ENCODE data around the gene PDXP.

The PDXP gene

DNA sequence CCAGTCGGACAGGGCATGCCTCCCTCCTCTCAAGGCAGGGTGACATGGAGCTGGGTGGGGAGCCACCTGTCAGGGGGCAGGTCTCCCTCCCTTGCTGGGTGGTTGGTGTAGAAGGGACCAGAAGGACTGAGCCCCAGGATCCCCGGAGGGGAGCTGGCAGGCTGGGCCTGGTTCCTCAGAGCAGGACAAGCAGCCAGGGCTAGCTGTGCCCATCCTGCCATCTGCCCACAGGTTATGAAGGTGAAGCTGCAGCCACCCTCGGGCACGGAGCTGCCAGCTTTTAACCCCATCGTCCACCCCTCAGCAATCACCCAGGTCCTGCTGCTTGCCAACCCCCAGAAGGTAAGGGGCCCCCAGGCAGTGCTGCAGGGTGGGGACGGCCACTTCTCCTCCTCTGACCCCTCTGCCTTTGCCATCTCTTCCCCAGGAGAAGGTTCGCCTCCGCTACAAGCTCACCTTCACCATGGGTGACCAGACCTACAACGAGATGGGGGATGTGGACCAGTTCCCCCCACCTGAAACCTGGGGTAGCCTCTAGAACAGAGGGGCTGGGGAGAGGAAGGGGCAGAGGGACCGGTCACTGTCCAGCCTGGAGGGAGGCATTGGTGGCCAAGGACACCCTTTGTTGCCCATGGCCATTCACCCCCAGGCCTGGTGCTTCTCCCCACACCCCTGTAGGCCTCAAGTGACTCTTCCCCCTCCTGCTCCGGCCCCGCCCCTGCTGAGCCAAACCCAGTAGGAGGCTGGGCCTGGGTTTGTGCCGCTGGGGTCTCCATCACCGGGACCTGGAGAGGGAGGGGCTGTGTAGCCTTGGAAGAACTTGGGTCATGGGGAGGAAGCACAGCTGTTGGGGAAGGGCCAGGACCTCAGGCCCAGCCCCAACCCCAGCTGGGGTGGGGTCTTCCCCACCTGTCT lies 26.1 kb upstream of the PDXP start:
- H3K27ac ChIP-seq (ENCODE audit: low read depth, low read length): peak overlapping the region; percentile 72
- H3K4me3 ChIP-seq (ENCODE audit: low read length): no peak overlapping the region
- peaks cover 9% of the 10 kb centered on the region for H3K36me3 ChIP-seq (ENCODE audit: control insufficient read depth, insufficient read depth, low read length)
- peaks cover 17% of the 10 kb centered on the region for H3K4me1 ChIP-seq (ENCODE audit: control insufficient read depth, insufficient read depth, low read length)
- no peaks in the 10 kb centered on the region for H3K27me3 ChIP-seq (ENCODE audit: control insufficient read depth, insufficient read depth, low read length)
- no peak overlapping the region for H3K9ac ChIP-seq (ENCODE audit: low read length)

DNA sequence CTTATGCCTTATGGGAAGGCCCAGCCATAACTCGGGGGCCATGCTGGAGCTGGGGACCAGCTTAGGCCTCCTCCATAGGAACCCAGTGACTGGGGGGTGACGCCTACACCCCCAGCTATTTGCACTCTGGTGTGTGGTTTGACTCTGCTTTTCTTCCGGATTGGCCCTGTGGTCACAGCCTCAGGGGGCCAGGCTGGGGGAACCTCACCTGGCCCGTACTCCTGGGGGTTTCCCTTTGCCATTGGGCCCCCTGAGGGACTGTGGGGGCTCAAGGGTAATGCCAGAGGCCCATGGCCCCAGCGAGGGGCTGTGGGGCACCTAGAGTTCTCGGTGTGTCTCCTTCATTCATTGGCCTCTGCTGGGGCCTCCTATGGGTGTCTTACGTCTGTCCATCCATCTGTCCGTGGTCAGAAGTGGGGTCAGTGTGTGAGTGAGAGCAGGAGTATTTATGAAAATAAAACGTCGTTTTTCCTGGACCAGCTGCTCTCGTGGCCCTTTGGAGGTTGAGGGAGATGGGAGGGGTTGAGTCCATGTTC lies 25.4 kb upstream of the PDXP start:
- Histone ChIP-seq H3K9ac (ENCODE audit: low read length) (no peak overlapping the region), H3K36me3 (ENCODE audit: control insufficient read depth, insufficient read depth, low read length) (peaks cover 9% of the 10 kb centered on the region), H3K27ac (ENCODE audit: low read depth, low read length) (peak overlapping the region; percentile 72), H3K4me1 (ENCODE audit: control insufficient read depth, insufficient read depth, low read length) (peaks cover 15% of the 10 kb centered on the region), H3K4me3 (ENCODE audit: low read length) (no peak overlapping the region), H3K27me3 (ENCODE audit: control insufficient read depth, insufficient read depth, low read length) (no peaks in the 10 kb centered on the region)

DNA sequence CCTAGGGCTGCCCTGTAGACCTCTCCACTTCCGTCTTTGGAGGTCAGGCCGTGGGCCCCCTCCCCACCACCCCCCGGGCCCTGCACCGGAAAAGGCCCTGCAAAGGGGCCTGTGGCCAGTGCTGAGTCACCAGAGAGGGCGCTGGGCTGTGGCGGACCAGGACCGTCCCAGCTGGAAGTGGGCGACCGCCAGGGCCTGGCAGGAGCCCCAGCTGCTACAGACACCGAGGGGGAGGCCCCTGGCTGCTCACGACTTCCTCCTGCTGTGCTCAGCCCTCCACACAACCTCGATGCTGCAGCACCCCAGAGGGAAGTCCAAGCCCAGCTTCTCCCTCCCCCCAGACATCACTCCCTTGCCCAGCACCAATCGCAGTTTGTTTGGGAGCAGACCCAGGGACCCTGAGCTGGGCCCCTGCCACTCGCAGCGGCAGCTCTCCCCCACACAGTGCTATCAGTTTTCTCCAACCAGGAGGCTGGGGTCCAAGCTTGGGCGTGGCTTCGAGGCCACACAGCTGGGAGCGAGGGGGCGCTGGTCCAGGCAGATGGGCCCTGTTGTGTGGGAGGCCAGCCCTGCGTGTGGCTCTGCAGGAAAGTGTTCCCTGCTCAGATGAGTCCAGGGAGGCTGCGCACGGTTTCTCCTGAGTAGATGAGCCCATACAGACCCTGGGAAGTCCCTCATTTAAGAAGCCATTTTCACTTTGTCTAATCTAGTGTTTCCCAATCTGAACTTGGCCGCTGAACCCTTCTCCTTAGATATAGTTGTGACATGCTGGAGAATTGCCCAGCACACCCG lies 24.7 kb upstream of the PDXP start:
- Histone ChIP-seq H3K4me3 (ENCODE audit: low read length) (peak overlapping the region; percentile 10), H3K27ac (ENCODE audit: low read depth, low read length) (peak overlapping the region; percentile 72), H3K4me1 (ENCODE audit: control insufficient read depth, insufficient read depth, low read length) (peaks cover 16% of the 10 kb centered on the region), H3K36me3 (ENCODE audit: control insufficient read depth, insufficient read depth, low read length) (peaks cover 9% of the 10 kb centered on the region), H3K27me3 (ENCODE audit: control insufficient read depth, insufficient read depth, low read length) (no peaks in the 10 kb centered on the region), H3K9ac (ENCODE audit: low read length) (no peak overlapping the region)

DNA sequence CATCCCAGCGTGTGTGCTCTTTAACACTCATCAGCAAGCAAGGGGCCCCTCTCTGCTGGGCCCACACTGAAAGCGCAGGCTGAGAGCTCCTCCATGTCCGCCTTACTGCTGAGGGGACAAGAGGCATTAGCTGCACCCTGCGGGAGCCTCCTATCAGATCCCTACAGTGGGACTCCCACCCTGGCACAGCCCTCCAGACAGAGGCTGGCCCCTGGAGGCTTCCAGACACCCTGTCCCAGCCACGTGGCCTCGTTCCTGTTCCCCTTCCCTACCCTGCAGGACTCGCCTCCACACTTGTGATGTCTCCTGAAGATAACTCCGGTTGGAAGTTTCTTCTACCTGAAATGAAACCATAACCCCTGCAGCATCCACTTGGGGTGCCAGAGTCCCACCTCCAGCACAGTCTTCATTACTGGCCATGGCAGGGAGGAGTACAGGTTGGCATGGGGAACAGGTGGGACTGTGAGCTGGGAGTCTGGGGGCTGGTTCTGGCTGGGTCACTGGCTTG lies 24.1 kb upstream of the PDXP start:
- no peak overlapping the region for H3K9ac ChIP-seq (ENCODE audit: low read length)
- peaks cover 18% of the 10 kb centered on the region for H3K4me1 ChIP-seq (ENCODE audit: control insufficient read depth, insufficient read depth, low read length)
- no peaks in the 10 kb centered on the region for H3K27me3 ChIP-seq (ENCODE audit: control insufficient read depth, insufficient read depth, low read length)
- H3K4me3 ChIP-seq (ENCODE audit: low read length): peak overlapping the region; percentile 37
- H3K27ac ChIP-seq (ENCODE audit: low read depth, low read length): peak overlapping the region; percentile 72
- H3K36me3 ChIP-seq (ENCODE audit: control insufficient read depth, insufficient read depth, low read length): peaks cover 6% of the 10 kb centered on the region

DNA sequence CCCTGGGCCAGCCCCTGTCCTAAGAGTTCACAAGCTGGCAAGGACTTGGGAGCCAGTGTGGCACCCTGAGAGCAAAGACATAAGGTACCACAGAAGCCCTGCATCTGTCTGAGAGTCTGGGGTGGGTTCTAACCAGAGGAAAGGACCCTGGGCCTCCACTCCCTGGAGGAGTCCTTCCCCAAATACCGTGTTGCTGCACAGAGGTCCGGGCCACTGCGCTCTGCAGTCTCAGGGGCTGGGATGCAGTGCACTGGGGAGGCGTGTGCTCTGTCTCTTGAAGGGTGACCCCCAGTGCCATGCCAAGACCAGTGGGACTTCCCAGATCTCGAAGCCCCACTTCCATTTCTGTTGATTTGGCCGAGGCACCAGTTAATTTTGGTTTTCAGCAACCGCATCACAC lies 23.4 kb upstream of the PDXP start:
- Histone ChIP-seq H3K27me3 (ENCODE audit: control insufficient read depth, insufficient read depth, low read length) (no peaks in the 10 kb centered on the region), H3K4me1 (ENCODE audit: control insufficient read depth, insufficient read depth, low read length) (peaks cover 18% of the 10 kb centered on the region), H3K9ac (ENCODE audit: low read length) (no peak overlapping the region), H3K4me3 (ENCODE audit: low read length) (no peak overlapping the region), H3K27ac (ENCODE audit: low read depth, low read length) (no peak overlapping the region), H3K36me3 (ENCODE audit: control insufficient read depth, insufficient read depth, low read length) (peaks cover 6% of the 10 kb centered on the region)

DNA sequence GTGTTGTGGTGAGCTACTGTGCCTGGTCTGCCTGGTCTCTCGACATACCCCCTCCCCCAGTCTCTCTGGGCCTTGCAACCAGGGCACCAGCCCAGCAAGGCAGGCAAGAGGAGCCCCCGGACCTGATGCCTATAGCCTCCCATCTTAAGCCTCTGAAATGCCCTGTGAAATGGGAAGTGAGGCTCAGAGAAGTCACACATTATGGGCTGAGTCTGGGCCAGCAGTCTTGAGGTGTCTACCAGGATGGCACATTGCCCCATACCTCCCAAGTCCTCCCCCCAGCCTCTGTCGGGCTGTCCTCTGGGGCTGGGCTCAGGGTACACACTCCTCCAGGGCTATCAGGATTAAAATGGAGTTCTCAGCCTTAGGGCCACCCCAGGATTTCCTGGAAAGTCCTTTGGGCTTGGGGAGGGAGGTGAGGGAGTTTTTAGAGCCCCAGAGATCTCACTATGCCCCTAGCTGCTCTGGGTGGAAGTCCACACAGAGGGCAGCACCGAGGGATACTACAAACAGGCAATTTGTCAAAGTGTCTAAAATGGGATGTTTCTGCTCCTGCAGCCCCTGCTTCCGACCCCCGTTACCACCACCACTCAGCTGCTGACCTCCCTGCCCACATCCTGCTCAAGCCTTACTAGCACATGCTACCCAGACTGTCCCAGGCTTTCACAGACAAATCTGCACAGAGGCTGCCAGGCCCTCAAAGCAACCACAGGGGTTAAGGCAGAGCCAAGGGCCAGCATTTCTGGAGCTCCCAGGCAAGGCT lies 22.2 kb upstream of the PDXP start:
- no peak overlapping the region for H3K4me3 ChIP-seq (ENCODE audit: low read length)
- H3K27me3 ChIP-seq (ENCODE audit: control insufficient read depth, insufficient read depth, low read length): no peaks in the 10 kb centered on the region
- peaks cover 2% of the 10 kb centered on the region for H3K36me3 ChIP-seq (ENCODE audit: control insufficient read depth, insufficient read depth, low read length)
- no peak overlapping the region for H3K9ac ChIP-seq (ENCODE audit: low read length)
- peaks cover 18% of the 10 kb centered on the region for H3K4me1 ChIP-seq (ENCODE audit: control insufficient read depth, insufficient read depth, low read length)
- no peak overlapping the region for H3K27ac ChIP-seq (ENCODE audit: low read depth, low read length)

DNA sequence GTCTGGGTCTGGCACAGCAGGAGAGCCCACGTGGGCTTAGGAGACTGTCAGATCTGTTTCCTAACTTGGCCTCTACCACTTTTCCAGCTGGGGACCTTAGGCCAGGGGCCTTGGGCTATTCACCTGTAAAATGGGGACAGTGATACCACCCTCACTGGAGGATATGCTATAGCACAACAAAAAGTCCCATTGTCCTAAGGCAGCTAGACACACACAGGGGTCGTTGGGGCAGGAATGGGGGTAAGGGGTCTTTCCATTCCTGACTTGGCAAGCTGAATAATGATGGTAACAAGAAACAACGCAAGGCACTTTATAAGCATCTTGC lies 21.6 kb upstream of the PDXP start:
- H3K27ac ChIP-seq (ENCODE audit: low read depth, low read length): no peak overlapping the region
- H3K36me3 ChIP-seq (ENCODE audit: control insufficient read depth, insufficient read depth, low read length): peaks cover 2% of the 10 kb centered on the region
- no peaks in the 10 kb centered on the region for H3K27me3 ChIP-seq (ENCODE audit: control insufficient read depth, insufficient read depth, low read length)
- no peak overlapping the region for H3K9ac ChIP-seq (ENCODE audit: low read length)
- peaks cover 18% of the 10 kb centered on the region for H3K4me1 ChIP-seq (ENCODE audit: control insufficient read depth, insufficient read depth, low read length)
- no peak overlapping the region for H3K4me3 ChIP-seq (ENCODE audit: low read length)

DNA sequence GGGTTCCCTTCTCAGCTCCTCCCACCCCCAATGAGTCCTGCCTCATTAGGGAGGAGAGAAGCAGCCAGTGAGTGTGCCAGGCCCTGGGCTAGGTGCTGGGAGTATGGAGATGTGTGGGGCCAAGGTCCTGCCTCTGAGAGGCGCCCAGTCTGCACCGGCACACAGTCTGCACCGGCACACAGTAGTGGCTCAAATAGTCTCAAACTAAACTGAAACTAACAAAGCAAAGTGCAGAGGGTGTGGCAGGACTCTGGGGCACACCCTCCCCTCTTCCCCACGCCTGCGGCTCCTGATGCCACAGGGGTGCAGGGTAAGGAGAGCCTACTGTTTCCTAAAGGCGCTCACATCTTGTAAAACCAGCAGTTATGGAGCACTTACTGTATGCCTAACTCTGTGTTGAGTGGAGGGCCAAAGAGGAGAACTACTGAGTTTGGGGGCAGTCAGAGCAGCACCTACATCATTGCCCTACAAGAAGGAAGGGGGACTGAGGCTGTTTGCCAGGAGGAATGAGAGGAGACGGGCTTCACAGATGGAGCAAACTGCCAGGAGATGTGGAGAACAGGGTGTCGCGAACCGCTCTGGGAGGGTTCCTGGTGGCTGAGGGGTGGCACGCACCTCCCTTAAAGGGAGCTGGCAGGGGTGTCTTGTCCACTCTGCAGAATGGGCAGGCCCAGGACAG lies 20.0 kb upstream of the PDXP start:
- Histone ChIP-seq H3K27me3 (ENCODE audit: control insufficient read depth, insufficient read depth, low read length) (no peaks in the 10 kb centered on the region), H3K4me1 (ENCODE audit: control insufficient read depth, insufficient read depth, low read length) (peaks cover 14% of the 10 kb centered on the region), H3K27ac (ENCODE audit: low read depth, low read length) (no peak overlapping the region), H3K4me3 (ENCODE audit: low read length) (peak overlapping the region; percentile 81), H3K36me3 (ENCODE audit: control insufficient read depth, insufficient read depth, low read length) (no peaks in the 10 kb centered on the region), H3K9ac (ENCODE audit: low read length) (no peak overlapping the region)

DNA sequence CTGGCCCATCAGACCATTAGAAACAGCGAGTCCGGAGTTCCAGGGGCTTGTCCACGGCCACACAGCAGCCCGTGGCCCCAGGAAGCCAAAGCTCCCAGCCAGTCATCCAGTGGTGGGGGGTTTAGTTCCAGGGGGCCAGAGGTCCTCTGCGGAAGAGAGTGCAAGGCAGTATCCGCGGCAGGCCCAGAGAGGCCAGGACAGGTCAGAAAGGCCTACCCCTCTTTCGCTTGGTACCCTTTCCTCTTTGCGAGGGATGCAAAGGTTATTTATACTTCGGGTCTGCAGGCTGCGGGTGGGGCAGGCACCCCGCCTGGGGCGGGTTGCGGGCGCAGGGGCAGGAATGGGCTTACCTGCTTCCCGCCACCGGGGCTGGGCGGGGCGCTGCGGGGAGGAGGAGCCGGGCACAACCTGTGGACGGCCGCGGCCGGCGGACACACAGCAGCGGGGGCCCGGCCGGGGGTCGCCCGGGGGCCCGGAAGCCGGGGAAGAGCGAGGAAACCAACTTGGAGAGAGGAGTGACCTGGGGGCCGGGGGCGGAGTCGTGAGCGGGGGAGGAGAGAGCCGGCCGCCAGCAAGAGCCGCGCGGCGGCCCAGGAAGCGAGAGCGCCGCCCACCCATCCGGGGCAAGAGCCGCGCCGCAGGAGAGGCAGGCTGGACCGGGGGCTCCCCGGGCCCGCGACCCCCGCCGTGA lies 19.3 kb upstream of the PDXP start, which contains the start of gene SH3BP1:
TSS of gene SH3BP1 (plus strand) at position 600 of the 691 bp plus-strand sequence. CDS start 119 bp downstream, outside the sequence.
- H3K4me3 ChIP-seq (ENCODE audit: low read length): peak within 1 kb of the TSS; percentile 81
- no peaks in the 10 kb centered on the region for H3K27me3 ChIP-seq (ENCODE audit: control insufficient read depth, insufficient read depth, low read length)
- peak within 1 kb of the TSS; percentile 61 for H3K9ac ChIP-seq (ENCODE audit: low read length)
- H3K27ac ChIP-seq (ENCODE audit: low read depth, low read length): no peak within 1 kb of the TSS
- peaks cover 10% of the 10 kb centered on the region for H3K4me1 ChIP-seq (ENCODE audit: control insufficient read depth, insufficient read depth, low read length)
- no peaks in the 10 kb centered on the region for H3K36me3 ChIP-seq (ENCODE audit: control insufficient read depth, insufficient read depth, low read length)

DNA sequence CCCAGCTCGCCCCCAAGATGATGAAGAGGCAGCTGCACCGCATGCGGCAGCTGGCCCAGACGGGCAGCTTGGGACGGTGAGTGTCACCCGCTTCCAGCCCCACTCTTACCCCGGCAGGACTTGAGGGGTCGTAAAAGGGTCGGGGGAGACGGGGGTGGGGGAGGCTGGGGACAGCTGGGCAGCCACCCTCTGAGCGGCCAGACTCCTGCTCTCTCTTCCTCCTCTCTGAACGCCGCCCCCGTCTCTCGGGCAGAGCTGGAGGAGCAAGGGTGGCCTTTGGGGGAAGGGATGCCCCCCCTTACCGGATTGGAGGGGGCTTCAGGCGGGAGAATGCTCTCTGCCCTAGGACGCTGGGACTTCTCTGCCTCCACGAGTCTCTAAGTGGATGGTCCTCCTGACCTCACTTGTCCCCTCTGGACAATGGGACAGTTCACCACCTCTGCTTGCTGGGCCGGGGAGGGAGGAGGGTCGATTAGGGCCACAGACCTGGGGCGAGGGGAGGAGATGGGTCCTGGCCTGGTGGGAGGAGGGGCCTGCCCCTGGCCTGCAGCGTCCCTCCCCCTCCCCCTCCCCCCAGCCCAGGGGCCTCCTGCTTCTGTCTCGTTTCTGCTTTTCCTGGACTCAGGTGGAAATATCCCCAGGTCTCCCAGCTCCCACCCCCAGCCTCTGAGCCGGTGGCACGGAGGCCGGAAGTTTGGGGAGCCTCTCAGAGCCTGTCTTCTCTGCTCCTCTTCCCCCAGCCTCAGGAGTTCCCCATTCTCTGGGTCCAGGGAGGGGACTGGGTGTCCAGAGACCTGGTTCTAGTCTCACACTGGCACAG lies 18.5 kb upstream of the PDXP start:
- Histone ChIP-seq H3K4me3 (ENCODE audit: low read length) (peak overlapping the region; percentile 81), H3K4me1 (ENCODE audit: control insufficient read depth, insufficient read depth, low read length) (peaks cover 3% of the 10 kb centered on the region), H3K27ac (ENCODE audit: low read depth, low read length) (no peak overlapping the region), H3K36me3 (ENCODE audit: control insufficient read depth, insufficient read depth, low read length) (no peaks in the 10 kb centered on the region), H3K9ac (ENCODE audit: low read length) (peak overlapping the region; percentile 61), H3K27me3 (ENCODE audit: control insufficient read depth, insufficient read depth, low read length) (no peaks in the 10 kb centered on the region)

Data from rectal smooth muscle tissue (tissue), 1 donor.